ENCODE results near the gene SLFN12L.
"Not testable (repeated sequence)": the region's sequence is repeated elsewhere in the genome, so short reads cannot be mapped to it uniquely, and the experiment has no call there.

Gene SLFN12L

DNA sequence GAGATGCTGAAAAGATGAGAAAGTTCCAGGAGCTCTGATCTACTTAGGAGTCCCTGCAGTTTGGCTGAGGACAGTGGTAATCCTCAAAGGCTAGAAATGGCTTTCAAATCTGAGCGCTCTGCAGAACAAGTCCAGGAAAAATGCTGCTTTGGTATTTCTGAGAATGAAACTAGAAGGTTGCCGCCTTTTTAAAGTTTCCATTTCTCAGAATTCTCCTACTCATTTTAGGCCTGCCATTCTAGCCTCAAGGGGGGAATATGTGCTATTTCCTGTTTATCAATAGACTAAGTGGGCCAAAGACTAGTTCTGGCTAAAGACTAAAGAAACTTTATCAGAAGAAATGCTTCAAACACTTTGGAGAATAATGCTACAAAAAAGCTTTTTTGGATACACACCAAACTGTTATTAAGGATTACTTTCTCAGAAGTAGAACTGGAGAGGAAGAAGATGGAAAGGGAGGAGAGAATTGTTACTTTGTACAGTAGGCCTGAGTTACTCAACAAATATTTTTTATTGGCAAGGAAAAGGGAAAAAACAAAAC is at the start of gene SLFN12L:
Gene SLFN12L (minus strand): TSS at position 78 of the 541 bp plus-strand sequence. CDS start 15,314 bp downstream, outside the sequence.
- no peak for DNase-seq (ENCODE audit: low read depth in 3 of 3, low spot score in 1 of 3)

DNA sequence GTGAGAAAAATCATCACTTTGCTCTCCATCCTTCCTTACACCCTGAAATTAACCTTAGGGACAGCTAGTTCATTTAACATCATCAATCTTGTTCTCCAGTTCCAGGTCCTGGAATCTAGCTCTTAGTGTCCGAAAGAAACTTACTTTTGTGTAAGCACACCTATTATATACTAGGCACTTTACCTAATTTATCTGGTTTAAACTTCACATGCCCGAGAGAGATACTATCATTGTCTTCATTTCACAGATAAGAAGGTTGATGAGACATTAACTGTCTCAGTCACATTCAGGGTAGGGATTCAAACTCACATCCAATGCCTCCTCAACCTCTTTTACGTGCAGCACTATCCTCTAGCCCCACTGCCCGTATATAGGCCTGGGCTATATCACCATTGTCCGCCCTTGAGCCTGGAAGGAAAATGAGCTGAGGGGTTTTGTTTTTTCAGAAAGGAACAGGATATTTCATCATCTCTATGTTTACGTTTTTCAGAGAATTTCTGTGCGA is 49.1 kb upstream of the SLFN12L start:
- DNase-seq (ENCODE audit: low read depth in 3 of 3, low spot score in 1 of 3) = no peak

GRCh38 chr17:35584061-35584460 is 46.6 kb upstream of the SLFN12L start:
- no peak for DNase-seq (ENCODE audit: low read depth in 3 of 3, low spot score in 1 of 3)

GRCh38 chr17:35578929-35579432 is 41.5 kb upstream of the SLFN12L start:
- no peak for DNase-seq (ENCODE audit: low read depth in 3 of 3, low spot score in 1 of 3)

GRCh38 chr17:35578197-35578928 is 40.9 kb upstream of the SLFN12L start, which contains the start of gene PEX12:
Gene PEX12, minus strand, starts transcription at chr17:35578571. Its CDS starts 550 bp downstream, at chr17:35578021.
- DNase-seq (ENCODE audit: low read depth in 3 of 3, low spot score in 1 of 3) = peak; percentile 64 to 76 (median 72)

GRCh38 chr17:35577830-35578196 is 40.3 kb upstream of the SLFN12L start:
- DNase-seq (ENCODE audit: low read depth in 3 of 3, low spot score in 1 of 3) = no peak

GRCh38 chr17:35575759-35576158 is 38.3 kb upstream of the SLFN12L start:
- DNase-seq (ENCODE audit: low read depth in 3 of 3, low spot score in 1 of 3) = no peak

- DNase-seq (ENCODE audit: low read depth in 3 of 3, low spot score in 1 of 3) = no peak
Measured at GRCh38 chr17:35569405-35569804, 31.9 kb upstream of the SLFN12L start.

DNA sequence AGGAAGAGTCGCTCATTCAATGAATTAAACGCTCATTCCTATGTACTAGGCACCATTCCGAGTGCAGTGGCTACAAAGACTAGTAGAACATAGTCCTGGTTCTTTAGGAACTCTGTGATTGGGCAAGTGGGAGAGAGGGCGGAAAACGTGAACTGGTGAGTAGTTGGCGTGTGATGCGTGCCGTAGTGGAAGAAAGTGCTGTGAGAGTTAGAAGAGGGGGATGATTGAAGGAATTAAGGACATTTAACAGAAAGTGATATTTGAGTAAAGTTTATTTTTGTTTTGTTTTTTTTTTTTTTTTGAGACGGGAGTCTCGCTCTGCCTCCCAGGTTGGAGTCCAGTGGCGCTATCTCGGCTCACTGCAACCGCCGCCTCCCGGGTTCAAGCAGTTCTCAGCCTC is 31.1 kb upstream of the SLFN12L start:
- peak in 1 of 3 donors; percentile 24 for DNase-seq (ENCODE audit: low read depth in 3 of 3, low spot score in 1 of 3)

DNA sequence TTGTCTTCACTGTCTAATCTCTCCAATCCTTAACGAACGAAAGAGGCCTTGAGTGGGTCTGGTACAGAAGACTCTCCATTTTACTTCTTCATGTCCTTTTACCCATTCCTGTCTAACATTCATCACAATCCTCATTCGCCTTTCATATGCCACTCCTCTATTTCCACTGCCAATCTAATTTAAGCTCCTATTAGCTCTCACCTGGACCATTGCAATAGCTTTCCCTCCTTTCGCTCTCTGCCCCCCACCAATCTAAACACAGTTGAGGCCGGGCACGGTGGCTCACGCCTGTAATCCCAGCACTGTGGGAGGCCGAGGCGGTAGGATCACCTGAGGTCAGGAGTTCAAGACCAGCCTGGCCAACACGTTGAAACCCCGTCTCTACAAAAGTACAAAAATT is 29.5 kb upstream of the SLFN12L start:
- no peak for DNase-seq (ENCODE audit: low read depth in 3 of 3, low spot score in 1 of 3)

DNA sequence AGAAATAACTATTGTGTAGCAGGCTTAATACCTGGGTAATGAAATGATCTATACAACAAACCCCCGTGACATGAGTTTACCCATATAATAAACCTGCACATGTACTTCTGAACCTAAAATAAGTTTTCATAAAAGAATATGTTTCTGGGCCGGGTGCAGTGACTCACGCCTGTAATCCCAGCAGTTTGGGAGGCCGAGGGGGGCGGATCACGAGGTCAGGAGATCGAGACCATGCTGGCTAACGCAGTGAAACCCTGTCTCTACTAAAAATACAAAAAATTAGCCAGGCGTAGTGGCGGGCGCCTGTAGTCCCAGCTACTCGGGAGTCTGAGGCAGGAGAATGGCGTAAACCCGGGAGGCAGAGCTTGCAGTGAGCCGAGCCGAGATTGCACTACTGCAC is 25.7 kb upstream of the SLFN12L start:
- not testable (repeated sequence) for DNase-seq (ENCODE audit: low read depth in 3 of 3, low spot score in 1 of 3)

DNA sequence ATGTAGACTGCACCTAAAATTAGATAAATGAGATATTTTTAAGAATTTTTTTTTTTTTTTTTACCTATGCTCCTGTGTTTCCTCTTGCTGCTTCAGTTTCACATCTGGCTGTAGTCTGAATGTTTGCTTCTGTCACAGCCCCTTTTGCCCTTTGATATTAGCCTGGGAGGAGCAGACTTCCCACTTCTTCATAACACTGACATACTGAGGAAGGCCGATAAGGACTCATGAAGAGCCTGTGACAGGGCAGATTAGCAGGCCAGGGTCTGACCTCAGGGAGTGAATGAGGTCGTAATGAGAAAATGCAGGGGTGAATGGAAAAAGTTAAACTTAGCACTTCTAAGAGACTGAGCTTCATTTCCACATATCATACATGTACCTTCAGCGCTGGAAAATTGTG is 23.2 kb upstream of the SLFN12L start, which contains the start of gene SLFN14:
Gene SLFN14 (minus strand): TSS at position 117 of the 400 bp plus-strand sequence. CDS start 2,757 bp downstream, outside the sequence.
- no peak for DNase-seq (ENCODE audit: low read depth in 3 of 3, low spot score in 1 of 3)

- no peak for DNase-seq (ENCODE audit: low read depth in 3 of 3, low spot score in 1 of 3)
Measured at GRCh38 chr17:35559495-35560210, 22.2 kb upstream of the SLFN12L start.

DNA sequence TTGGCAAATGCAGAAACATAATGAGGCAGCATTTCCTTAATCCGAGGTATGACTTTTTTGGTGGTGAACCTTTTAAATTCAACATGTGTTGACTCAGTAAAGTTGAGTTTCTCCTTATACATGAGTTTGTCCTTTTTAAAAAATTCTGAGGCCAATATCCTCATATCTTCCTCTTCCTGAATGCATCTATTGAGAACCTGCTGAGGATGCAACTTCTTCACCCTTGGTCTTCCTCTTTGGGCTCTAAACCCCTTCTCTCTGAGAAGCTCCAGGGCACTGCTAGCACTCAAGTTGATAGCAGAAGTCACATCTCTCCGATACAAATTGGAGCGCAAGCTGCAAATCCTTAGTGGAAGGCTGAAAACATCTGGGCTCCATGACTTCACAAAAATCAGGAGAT is 19.9 kb upstream of the SLFN12L start:
- DNase-seq (ENCODE audit: low read depth in 3 of 3, low spot score in 1 of 3) = no peak

- no peak for DNase-seq (ENCODE audit: low read depth in 3 of 3, low spot score in 1 of 3)
Measured at GRCh38 chr17:35555691-35556090, 18.2 kb upstream of the SLFN12L start.

GRCh38 chr17:35554668-35555067 is 17.2 kb upstream of the SLFN12L start:
- DNase-seq (ENCODE audit: low read depth in 3 of 3, low spot score in 1 of 3) = no peak

DNA sequence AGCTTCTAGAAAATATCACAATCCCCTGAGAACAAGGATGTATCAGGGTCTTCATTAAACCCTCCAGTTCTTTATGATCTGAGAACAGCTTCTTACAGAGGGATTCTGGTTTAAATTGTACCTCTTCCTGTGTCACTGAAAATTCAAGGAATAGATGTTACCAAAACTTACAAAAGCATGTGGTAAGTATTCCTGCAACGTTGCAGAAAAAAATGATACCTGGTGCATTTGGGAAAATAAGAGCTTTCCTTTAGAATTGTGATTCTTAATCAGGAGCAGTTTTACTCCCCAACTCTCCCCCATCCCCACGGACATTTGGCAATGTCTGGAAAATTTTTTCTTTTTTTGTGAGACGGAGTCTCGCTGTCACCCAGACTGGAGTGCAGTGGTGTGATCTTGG is 15.8 kb upstream of the SLFN12L start:
- no peak for DNase-seq (ENCODE audit: low read depth in 3 of 3, low spot score in 1 of 3)

DNA sequence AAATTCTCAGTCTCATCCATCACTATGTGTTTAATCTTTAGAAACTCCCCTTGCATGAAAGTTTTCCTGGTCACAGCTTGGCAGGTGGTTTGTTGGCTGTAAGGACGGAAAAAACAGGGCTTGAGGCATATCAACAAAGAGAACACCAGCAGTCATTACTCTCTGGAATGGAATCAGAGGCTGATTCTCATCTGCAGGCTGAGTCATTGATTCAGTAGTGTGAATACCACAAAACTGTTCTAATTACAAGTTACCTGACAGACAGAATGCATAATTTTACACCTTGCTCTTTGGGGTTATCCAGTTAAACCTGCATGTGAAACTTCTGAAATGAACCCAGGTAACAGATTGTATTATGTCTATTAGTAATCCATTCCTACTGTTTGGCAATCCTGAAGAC is 11.5 kb upstream of the SLFN12L start:
- no peak for DNase-seq (ENCODE audit: low read depth in 3 of 3, low spot score in 1 of 3)

DNA sequence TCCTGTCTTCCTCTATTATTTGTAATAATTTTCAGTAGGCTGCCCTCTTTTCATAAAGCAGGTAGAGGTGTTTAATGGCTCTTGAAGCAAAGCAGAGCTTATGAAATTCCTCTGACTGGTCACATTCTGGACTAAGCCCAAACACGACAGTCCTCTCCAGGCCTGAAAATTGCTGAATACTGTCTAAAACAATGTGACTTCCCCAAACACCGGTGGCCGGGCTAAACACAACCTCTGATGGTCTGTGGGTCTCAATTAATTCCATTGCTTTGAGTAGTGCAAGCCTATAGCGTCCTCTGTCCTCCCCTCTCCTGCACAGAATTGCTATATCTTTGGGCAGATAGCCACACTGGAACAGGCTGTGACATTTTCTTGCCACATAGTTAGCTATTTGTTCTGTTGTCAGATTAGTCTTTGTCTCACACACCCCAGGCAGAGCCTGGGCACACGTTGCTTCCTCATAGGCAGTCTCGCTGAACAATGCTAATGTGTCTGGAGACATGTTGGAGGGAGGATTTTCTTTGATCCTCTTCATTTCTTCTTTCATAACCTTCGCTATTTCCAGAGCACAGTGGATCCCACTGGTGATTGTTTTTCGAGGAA is 10.8 kb upstream of the SLFN12L start:
- no peak for DNase-seq (ENCODE audit: low read depth in 3 of 3, low spot score in 1 of 3)

DNA sequence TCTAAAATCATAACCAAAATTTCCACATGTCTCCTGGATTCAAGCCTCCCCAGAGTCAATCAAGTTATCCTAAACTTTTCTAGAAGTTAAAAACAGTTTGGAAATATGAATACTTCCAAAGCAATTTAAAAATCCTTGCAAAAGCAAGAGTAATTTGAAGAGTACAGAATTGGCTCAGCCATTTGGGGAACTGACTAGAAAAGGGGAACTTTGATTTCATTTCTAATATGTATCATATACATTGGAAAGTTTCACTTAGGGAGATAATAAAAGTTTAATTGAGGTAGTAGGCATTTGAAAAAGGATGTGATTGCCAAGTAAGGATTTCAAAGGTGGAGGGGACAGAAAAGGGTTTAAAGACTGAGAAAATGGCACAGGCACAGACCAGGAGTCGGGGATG is 9.0 kb upstream of the SLFN12L start:
- no peak for DNase-seq (ENCODE audit: low read depth in 3 of 3, low spot score in 1 of 3)

GRCh38 chr17:35545150-35545549 is 7.7 kb upstream of the SLFN12L start:
- no peak for DNase-seq (ENCODE audit: low read depth in 3 of 3, low spot score in 1 of 3)
